NCI-H2227 (cell line): ENCODE results near the gene ZNF827.

Source experiments
- DNase-seq: peaks from one replicate; lab custom pipeline; 2025; ENCODE audit not compliant: unreplicated experiment; lab: John Stamatoyannopoulos, UW

The ZNF827 gene

DNA sequence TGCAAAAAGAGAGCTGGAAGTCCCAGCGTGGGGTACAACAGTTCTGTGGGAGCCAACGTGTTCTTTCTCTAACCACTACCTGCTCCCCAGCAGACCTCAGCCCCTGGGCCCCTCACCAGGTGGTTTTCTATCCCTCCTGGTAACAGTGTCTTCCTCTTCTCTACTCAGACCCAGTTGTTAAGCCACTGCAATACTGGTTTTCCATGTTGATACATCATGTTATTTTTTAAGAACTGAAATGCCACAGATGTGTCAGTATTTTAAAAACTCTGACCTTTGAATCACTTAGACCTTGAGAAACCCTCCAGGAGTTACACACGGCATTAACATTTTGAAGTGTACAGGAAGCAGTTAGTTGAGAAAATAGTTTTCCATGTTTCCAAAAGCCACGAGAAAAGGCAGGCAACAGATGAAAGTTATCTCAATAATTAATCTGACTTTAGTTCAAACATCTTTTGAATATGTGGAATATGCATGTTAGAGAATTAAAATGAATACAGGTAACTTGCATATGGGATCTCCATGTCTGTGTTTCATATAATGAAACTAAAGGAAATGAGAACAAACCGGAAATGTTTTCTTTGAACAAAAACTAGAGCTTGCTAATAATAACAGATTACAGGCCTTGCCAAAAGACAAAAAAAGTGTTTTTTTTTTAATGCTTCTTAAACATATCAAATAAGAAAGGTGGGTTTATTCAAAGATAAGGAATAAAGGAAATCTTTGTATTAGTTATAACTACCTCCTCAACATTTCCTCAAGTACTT is 108.8 kb downstream of the ZNF827 start:
- no peak for DNase-seq

DNA sequence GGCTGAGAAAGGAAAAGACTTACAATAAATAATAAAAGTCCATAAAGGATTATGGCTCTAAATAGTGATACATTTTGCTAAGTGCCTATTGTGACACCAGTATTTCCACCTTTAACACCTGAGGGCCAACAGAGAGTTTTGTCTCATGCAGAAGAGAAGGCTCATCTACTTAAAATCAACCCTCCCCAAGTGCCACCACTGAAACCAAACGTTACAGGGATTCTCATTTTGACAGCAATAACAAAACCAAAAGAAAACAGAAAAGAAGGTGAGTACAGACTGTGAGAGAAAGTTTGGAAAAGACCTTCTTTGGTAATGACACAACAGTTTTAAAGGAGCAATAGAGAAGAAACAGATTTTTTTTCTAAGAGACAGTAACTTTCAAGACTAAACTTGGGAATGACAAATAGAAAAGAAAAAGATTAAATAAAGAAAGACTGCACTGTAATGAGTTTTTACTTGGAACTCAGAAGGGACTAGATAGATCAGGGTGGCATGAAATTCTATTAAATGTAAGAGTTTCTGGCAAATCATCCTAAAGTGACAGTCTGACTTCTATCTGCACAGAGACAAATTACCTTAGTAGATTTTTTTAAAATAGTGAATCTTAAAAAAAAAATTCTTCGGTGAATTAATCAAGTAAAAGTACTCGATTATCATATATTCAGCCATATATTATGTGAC is 109.7 kb downstream of the ZNF827 start:
- DNase-seq, result no peak

DNA sequence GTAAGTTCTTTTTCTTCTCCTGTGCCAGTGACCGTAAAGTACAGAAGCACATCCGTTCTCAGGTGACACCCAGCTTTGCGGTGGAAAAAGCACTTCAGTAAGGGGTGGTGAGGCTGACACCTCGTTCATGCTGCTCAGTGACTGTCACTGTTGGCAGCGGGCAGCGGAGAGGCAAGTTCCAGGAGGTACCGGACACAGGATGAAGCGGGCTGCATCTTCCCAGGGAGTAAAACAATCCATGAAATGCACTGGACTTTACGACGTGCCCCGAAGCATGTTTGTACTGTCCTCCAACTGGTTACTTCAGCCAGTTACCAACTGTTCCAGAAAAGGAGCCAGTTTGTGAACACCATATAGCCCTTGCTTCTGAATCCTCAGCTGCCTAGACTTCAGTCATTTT is 110.7 kb downstream of the ZNF827 start:
- no peak for DNase-seq

GRCh38 chr4:145825255-145825654 is 113.4 kb downstream of the ZNF827 start:
- DNase-seq, result no peak

- no peak for DNase-seq
Observed at GRCh38 chr4:145824463-145824862, 114.2 kb downstream of the ZNF827 start.

DNA sequence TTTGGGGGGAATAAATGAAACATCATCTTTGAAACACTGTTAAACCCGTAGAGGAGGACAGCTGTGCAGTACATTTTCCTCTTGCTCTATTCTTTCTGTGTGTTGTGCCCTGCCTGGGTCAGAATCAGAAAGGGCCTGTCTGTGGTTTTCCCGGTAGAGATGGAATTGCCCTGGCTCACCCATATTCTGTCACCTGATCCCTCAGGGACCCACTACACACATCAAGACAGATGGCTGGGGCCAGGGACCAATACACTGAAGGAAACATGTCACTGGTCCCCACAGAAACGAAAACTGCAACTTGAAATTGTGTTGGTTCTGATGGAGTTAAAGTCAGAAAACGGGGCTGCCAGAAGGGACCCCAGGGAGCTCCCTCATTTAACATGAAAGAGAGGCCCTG is 114.9 kb downstream of the ZNF827 start:
- no peak for DNase-seq

- DNase-seq, result no peak
Observed at GRCh38 chr4:145822581-145822980, 116.0 kb downstream of the ZNF827 start.

DNA sequence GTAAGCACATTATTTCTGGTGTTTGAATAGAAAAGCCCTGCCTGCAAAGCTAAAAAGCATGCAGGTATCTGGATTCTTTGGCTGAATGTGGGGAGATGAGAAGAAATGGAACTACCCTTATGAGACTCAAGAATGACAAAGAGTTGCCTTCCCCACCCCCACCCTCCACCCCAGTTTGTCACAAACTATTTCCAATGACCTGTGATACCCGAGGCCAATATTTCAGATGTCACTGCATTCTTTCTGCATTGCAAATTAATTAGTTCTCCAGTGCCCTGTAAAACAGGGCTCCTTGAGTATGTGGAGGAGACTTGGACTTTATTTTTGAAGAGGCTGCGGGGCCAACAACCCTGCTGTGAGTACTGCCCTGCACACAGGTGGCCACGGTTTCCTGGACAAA is 116.4 kb downstream of the ZNF827 start:
- no peak for DNase-seq

- DNase-seq, result no peak
Observed at GRCh38 chr4:145821766-145822165, 116.9 kb downstream of the ZNF827 start.

DNA sequence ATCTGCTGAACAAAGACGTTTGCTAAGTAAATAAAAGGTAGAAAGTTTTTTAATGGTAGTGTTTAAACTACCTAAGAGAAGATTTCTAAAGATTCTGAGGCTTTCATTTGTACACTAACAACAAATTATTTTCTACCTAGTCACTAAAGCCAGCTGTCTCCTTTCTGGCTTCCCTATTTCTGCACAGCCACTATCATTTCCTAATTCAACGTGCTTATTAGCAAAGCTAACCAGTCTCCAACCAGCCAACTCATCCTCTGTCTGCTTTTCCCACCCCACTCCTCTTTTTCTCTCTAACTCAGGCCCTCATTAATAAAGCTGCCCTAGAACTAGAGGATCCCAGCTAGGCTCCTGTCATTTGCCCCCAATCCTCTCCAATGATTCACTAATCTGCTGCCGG is 118.2 kb downstream of the ZNF827 start:
- DNase-seq, result no peak

DNA sequence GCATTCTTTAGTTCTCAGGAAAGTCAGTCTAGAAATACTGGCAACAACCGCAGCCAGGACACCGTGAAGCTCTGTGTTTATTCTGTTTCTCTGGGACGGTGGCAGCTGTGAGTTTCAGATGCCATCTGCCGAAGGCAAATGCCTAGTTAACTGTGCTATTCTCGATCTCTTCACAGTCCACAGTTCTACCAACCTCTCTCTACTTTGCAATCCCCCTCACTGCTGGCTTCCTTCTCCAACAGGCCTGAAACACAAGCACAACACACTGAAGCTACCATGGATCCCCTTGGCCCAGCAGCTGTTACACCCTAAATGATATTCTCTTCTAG is 118.8 kb downstream of the ZNF827 start:
- DNase-seq, result no peak

GRCh38 chr4:145819101-145819852 is 119.3 kb downstream of the ZNF827 start:
- DNase-seq, result no peak

GRCh38 chr4:145818011-145818410 is 120.6 kb downstream of the ZNF827 start:
- no peak for DNase-seq

- DNase-seq, result no peak
Observed at GRCh38 chr4:145816091-145816490, 122.5 kb downstream of the ZNF827 start.

- DNase-seq, result no peak
Observed at GRCh38 chr4:145815626-145816025, 123.0 kb downstream of the ZNF827 start.

- no peak for DNase-seq
Observed at GRCh38 chr4:145815027-145815612, 123.5 kb downstream of the ZNF827 start.

DNA sequence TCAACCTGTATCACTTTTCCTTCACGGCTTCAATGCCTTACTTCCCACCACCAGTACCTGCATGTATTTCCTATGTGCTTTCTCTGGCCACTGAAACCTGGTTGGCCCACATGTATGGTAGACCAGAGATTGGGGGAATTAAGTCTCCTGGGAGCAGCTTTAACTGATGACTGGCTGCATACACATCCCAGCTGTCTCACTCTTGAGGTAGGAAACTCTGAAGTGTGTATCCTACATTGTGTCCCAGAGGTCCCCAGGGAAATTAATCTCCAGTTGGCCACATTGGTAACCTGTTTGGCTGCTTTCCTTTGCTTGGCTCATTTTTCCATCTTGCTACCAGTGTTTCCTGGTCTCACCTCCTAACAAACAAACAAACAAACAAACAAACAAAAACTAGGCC is 124.4 kb downstream of the ZNF827 start:
- no peak for DNase-seq

DNA sequence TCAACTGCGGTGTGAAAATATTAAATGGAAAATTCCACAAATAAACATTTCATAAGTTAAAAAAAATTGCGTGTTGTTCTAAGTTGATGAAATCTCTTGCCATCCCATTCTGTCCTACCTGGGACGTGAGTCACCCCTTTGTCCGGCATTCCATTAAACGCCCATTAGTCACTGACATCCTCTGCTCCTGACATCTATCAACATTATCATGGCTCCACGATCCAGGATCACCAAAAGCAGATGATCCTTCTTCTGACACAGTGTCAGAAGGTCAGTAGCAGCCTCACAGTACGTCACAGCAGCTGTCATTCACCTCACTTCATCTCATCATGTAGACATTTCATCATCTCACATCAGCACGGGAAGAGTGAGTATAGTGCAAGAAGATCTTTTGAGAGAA is 125.7 kb downstream of the ZNF827 start:
- DNase-seq, result no peak

DNA sequence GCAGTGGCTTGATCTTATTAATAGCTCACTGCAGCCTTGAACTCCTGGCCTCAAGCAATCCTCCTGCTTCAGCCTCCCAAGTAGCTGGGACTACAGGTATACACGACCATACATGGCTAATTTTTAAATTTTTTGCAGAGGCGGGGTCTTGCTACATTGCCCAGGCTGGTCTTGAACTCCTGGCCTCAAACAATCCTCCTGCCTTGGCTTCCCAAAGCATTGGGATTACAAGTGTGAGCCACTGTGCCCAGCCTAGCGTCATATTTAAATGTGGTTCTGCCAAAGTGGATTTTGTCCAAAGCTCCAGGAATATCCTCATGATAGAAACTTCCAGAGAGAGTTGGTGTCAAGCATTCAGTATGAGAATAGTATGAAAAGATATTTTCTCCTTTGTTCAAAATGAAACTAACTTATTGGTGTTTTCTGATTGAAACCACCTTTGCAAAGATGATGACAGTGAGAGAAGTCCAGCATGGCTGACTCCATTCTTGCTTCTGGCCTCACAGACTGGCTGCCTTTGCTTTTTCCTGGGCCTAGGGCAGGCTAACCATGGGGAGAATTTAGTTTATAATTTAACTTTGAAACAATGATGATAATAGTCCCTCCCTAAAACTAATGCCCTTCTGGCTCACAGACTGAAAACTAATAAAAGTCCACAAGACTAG is 129.6 kb downstream of the ZNF827 start:
- no peak for DNase-seq

GRCh38 chr4:145808021-145808650 is 130.5 kb downstream of the ZNF827 start:
- peak; percentile 24 for DNase-seq

GRCh38 chr4:145805490-145805889 is 133.1 kb downstream of the ZNF827 start:
- DNase-seq, result no peak
